SH-SY5Y (cell line): ENCODE results near the gene FOXP4.

Source experiments
- GATA2 ChIP-seq: IDR thresholded peaks from 2 replicates; pipeline ENCODE4 v1.6.1; 2011; ENCODE audit warnings: mild to moderate bottlenecking, low read depth, low read length
- GATA3 ChIP-seq: IDR thresholded peaks from 2 replicates; pipeline ENCODE4 v1.6.1; 2011; ENCODE audit warnings: low read depth, mild to moderate bottlenecking, low read length, moderate library complexity

GRCh38 chr6:41599015-41599851 is 53.1 kb downstream of the FOXP4 start:
- TF ChIP-seq GATA2, result no peak
- TF ChIP-seq GATA3, result no peak
